Osteocyte (in vitro differentiated cells): ENCODE data around the gene EIF4G3. TPM values are rescaled to one million over a fixed set of nuclear protein-coding genes. Genes with fewer than 3 reads are reported as not detected.
"Not testable (repeated sequence)": the region's sequence is repeated elsewhere in the genome, so short reads cannot be mapped to it uniquely, and the experiment has no call there.

Source experiments
- DNase-seq: peaks from one replicate; pipeline ENCODE4 v3.0.0; 2021; ENCODE audit warnings: mixed read lengths; ENCODE audit not compliant: unreplicated experiment; ENCODE audit errors: extremely low spot score
- H3K27ac Mint-ChIP-seq: one replicate; pipeline ENCODE4 v1.8.0; 2021; ENCODE audit warnings: mild to moderate bottlenecking, mixed read lengths; ENCODE audit not compliant: unreplicated experiment
- H3K27me3 Mint-ChIP-seq: one replicate; pipeline ENCODE4 v1.8.0; 2021; ENCODE audit warnings: mixed read lengths; ENCODE audit not compliant: unreplicated experiment
- H3K36me3 Mint-ChIP-seq: one replicate; pipeline ENCODE4 v1.8.0; 2021; ENCODE audit warnings: mixed read lengths; ENCODE audit not compliant: unreplicated experiment
- H3K4me1 Mint-ChIP-seq: one replicate; pipeline ENCODE4 v1.8.0; 2021; ENCODE audit warnings: mixed read lengths; ENCODE audit not compliant: unreplicated experiment
- H3K4me3 Mint-ChIP-seq: one replicate; pipeline ENCODE4 v1.8.0; 2021; ENCODE audit warnings: mild to moderate bottlenecking, moderate library complexity, mixed read lengths; ENCODE audit not compliant: unreplicated experiment
- H3K9me3 Mint-ChIP-seq: one replicate; pipeline ENCODE4 v1.8.0; 2021; ENCODE audit warnings: mixed read lengths; ENCODE audit not compliant: unreplicated experiment
- total RNA-seq: library from RNA; stranded (reverse); gene quantifications from 2 replicates; pipeline ENCODE4 v1.2.1, GENCODE V29; 2021
- TF ChIP-seq, protein P1 (sequence below): fragments of 200-600 bp; sonication (generic); IDR thresholded peaks from 2 replicates; pipeline ENCODE4 v1.5.0; 2021; ENCODE audit warnings: antibody characterized with exemption, mild to moderate bottlenecking, moderate library complexity

EIF4G3 gene
- total RNA-seq, 1 donor from 2014 or later = 81.9 TPM

DNA sequence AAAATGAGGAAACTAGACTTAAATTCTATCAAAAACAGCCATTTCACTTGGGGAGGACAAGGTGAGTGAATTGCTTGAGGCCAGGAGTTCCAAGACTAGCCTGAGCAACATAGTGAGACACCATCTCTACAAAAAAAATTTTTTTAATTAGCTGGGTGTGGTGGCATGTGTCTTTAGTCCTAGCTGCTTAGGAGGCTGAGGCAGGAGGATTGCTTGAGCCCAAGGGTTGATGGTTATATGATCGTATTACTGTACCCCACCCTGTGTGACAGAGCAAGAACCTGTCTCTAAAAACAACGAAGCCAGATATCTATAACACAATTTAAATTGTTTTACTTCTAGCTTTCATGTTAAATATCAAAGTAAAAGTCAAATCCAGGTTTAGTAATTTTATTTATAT is 263.5 kb downstream of the EIF4G3 start:
- TF ChIP-seq, protein P1, sequence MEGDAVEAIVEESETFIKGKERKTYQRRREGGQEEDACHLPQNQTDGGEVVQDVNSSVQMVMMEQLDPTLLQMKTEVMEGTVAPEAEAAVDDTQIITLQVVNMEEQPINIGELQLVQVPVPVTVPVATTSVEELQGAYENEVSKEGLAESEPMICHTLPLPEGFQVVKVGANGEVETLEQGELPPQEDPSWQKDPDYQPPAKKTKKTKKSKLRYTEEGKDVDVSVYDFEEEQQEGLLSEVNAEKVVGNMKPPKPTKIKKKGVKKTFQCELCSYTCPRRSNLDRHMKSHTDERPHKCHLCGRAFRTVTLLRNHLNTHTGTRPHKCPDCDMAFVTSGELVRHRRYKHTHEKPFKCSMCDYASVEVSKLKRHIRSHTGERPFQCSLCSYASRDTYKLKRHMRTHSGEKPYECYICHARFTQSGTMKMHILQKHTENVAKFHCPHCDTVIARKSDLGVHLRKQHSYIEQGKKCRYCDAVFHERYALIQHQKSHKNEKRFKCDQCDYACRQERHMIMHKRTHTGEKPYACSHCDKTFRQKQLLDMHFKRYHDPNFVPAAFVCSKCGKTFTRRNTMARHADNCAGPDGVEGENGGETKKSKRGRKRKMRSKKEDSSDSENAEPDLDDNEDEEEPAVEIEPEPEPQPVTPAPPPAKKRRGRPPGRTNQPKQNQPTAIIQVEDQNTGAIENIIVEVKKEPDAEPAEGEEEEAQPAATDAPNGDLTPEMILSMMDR = no peak
- H3K9me3 Mint-ChIP-seq = no peaks in the 10 kb centered on the region
- no peaks in the 10 kb centered on the region for H3K4me1 Mint-ChIP-seq
- H3K36me3 Mint-ChIP-seq = peaks cover 23% of the 10 kb centered on the region
- no peaks in the 10 kb centered on the region for H3K27me3 Mint-ChIP-seq
- no peak for DNase-seq
- no peak overlapping the region for H3K4me3 Mint-ChIP-seq
- no peak overlapping the region for H3K27ac Mint-ChIP-seq

DNA sequence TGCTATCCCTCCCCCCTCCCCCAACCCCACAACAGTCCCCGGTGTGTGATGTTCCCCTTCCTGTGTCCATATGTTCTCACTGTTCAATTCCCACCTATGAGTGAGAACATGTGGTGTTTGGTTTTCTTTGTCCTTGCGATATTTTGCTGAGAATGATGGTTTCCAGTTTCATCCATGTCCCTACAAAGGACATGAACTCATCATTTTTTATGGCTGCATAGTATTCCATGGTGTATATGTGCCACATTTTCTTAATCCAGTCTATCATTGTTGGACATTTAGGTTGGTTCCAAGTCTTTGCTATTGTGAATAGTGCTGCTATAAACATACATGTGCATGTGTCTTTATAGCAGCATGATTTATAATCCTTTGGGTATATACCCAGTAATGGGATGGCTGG is 269.2 kb downstream of the EIF4G3 start:
- peaks cover 15% of the 10 kb centered on the region for H3K36me3 Mint-ChIP-seq
- H3K4me1 Mint-ChIP-seq, H3K27ac Mint-ChIP-seq, H3K9me3 Mint-ChIP-seq, DNase-seq, H3K4me3 Mint-ChIP-seq, H3K27me3 Mint-ChIP-seq: not testable (repeated sequence)

DNA sequence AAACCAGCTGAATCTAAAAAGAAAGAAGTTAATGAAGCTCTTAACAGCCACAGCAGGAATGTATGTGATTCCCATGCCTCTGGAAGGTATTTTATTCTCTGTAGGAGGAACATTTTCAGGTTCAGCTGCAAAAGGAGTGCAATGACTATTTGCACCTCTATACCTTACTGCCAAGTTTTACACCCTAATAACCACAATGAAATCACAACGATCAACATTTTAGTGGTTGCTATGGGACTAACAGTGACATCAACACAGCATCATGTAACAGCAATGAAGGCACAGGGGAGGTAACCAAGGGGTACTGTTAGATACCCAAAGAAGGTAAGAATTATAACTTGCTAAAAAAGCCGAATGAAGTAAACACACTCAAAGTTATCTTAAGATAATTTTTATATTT is 273.3 kb downstream of the EIF4G3 start:
- Mint-ChIP-seq H3K27me3 (no peaks in the 10 kb centered on the region), H3K9me3 (no peaks in the 10 kb centered on the region), H3K27ac (no peak overlapping the region), H3K4me3 (no peak overlapping the region), H3K4me1 (peaks cover 10% of the 10 kb centered on the region), H3K36me3 (peaks cover 19% of the 10 kb centered on the region)
- TF ChIP-seq, protein P1 = no peak
- no peak for DNase-seq

DNA sequence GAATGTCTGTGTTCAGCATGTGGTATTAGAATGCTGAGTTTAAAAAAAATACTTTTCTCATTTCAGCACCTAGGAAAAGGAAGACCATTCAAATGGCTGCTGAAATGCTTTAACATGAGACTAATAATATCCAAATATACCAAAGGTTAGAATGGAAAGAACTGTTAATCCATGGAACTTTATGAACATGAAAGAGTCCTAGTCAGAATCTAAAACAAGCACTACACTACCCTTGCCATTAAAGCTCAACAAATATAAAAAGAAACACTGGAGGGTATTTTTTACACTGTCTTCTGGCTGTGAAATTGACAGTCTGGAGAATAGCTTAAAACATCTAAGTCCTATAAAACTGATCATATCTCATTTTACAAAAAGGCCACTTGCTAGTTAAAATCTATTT is 276.6 kb downstream of the EIF4G3 start:
- peaks cover 8% of the 10 kb centered on the region for H3K4me1 Mint-ChIP-seq

DNA sequence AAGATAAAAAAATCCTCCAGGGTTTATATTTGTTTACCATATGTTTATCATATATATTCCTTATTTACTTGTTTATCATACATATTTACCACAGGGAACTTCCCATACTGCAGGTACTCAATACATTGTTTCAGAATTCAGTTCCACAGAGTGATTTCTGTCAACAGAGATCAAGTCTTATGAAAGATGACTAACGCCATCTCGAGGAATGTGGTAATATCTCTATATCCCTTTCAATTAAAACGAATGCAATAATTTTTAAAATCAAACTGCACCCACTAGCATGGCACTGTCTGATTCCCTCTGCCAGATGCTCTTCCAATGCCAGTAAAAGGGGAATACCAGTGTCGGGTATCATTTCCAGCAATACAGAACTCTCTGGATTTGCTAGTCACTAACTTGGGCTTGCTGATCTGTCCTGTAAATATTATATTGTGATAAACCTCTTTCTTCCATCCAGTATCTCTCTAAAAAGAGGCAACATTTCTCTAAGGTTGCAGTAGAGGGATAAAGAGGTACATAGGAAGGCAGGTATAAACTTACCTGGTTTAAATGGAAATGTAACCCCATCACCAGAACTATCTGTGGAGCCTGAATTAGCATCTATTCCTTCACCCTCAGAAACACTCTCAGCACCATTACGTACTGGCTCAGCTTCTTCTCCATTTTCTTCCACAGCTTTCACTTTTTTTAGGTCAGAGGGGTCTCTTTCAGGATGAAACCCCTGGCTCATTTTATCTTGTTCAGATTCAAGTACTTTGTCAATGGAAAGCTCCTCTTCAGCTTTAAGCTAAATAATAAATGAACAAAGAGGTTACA is 277.3 kb downstream of the EIF4G3 start:
- peaks cover 22% of the 10 kb centered on the region for H3K36me3 Mint-ChIP-seq
- H3K27me3 Mint-ChIP-seq = no peaks in the 10 kb centered on the region
- no peak overlapping the region for H3K27ac Mint-ChIP-seq
- DNase-seq = no peak
- no peak overlapping the region for H3K4me3 Mint-ChIP-seq
- H3K9me3 Mint-ChIP-seq = no peaks in the 10 kb centered on the region
- TF ChIP-seq, protein P1 = no peak
- H3K4me1 Mint-ChIP-seq = peaks cover 14% of the 10 kb centered on the region

More for the DNA sequence above, 276.6 kb downstream of the EIF4G3 start:
- H3K4me3 Mint-ChIP-seq = no peak overlapping the region
- TF ChIP-seq, protein P1 = no peak
- no peak overlapping the region for H3K27ac Mint-ChIP-seq
- H3K27me3 Mint-ChIP-seq = no peaks in the 10 kb centered on the region
- H3K9me3 Mint-ChIP-seq = no peaks in the 10 kb centered on the region
- peaks cover 17% of the 10 kb centered on the region for H3K36me3 Mint-ChIP-seq
- no peak for DNase-seq
